Mucosa of rectum (tissue), 2 donors: ENCODE results near the gene SNRNP48.

ENCODE experiments used
- H3K27ac ChIP-seq, 2 donors: one replicate each; pipeline ENCODE4 v1.7.0; 2013; ENCODE audit warnings: inconsistent platforms in 2 of 2, low read depth in 2 of 2, low read length in 2 of 2
- H3K27me3 ChIP-seq, 2 donors: one replicate each; pipeline ENCODE4 v1.7.0; 2013; ENCODE audit warnings: low read length in 2 of 2; ENCODE audit not compliant: control insufficient read depth in 2 of 2, insufficient read depth in 2 of 2
- H3K36me3 ChIP-seq, 2 donors: one replicate each; pipeline ENCODE4 v1.7.0; 2013; ENCODE audit warnings: low read length in 2 of 2; ENCODE audit not compliant: control insufficient read depth in 2 of 2, insufficient read depth in 2 of 2
- H3K4me1 ChIP-seq, 2 donors: one replicate each; pipeline ENCODE4 v1.7.0; 2013; ENCODE audit warnings: low read length in 2 of 2, mild to moderate bottlenecking in 1 of 2; ENCODE audit not compliant: control insufficient read depth in 2 of 2, insufficient read depth in 2 of 2
- H3K4me3 ChIP-seq, 2 donors: one replicate each; pipeline ENCODE4 v1.7.0; 2013; ENCODE audit warnings: low read length in 2 of 2
- H3K9ac ChIP-seq, 2 donors: one replicate each; pipeline ENCODE4 v1.7.0; 2013; ENCODE audit warnings: low read length in 2 of 2, low read depth in 1 of 2, mild to moderate bottlenecking in 1 of 2
- H3K9me3 ChIP-seq, 2 donors: one replicate each; pipeline ENCODE4 v1.7.0; 2013; ENCODE audit warnings: low read length in 2 of 2; ENCODE audit not compliant: control insufficient read depth in 2 of 2
- donor health status: healthy.
- donor health status: Normal muscosa, but diverticular disease.

SNRNP48 gene

GRCh38 chr6:7590918-7591302 is 912 bp downstream of the SNRNP48 start:
- Histone ChIP-seq H3K9ac (peak overlapping the region; percentile 69 to 83), H3K4me1 (peaks cover 21 to 31% of the 10 kb centered on the region in 2 donors), H3K27me3 (no peaks in the 10 kb centered on the region), H3K36me3 (peaks cover 3 to 12% of the 10 kb centered on the region in 2 donors), H3K27ac (no peak overlapping the region), H3K4me3 (peak overlapping the region; percentile 87), H3K9me3 (no peaks in the 10 kb centered on the region)

- Histone ChIP-seq H3K9ac (no peak overlapping the region), H3K36me3 (peaks cover 3 to 18% of the 10 kb centered on the region in 2 donors), H3K27ac (no peak overlapping the region), H3K9me3 (no peaks in the 10 kb centered on the region), H3K4me1 (peaks cover 19 to 31% of the 10 kb centered on the region in 2 donors), H3K4me3 (no peak overlapping the region), H3K27me3 (no peaks in the 10 kb centered on the region)
Measured at GRCh38 chr6:7591770-7592169, 1.8 kb downstream of the SNRNP48 start.

- H3K27ac ChIP-seq = no peak overlapping the region
- no peaks in the 10 kb centered on the region for H3K27me3 ChIP-seq
- peaks cover 8 to 19% of the 10 kb centered on the region in 2 donors for H3K36me3 ChIP-seq
- H3K9me3 ChIP-seq = no peaks in the 10 kb centered on the region
- no peak overlapping the region for H3K4me3 ChIP-seq
- no peak overlapping the region for H3K9ac ChIP-seq
- H3K4me1 ChIP-seq = peaks cover 9 to 17% of the 10 kb centered on the region in 2 donors
Measured at GRCh38 chr6:7593229-7593628, 3.2 kb downstream of the SNRNP48 start.

GRCh38 chr6:7594579-7595125 is 4.7 kb downstream of the SNRNP48 start:
- Histone ChIP-seq H3K27ac (no peak overlapping the region), H3K9me3 (no peaks in the 10 kb centered on the region), H3K36me3 (peaks cover 13 to 22% of the 10 kb centered on the region in 2 donors), H3K4me3 (no peak overlapping the region), H3K9ac (no peak overlapping the region), H3K4me1 (peaks cover 5 to 15% of the 10 kb centered on the region in 2 donors), H3K27me3 (no peaks in the 10 kb centered on the region)

- Histone ChIP-seq H3K4me3 (no peak overlapping the region), H3K4me1 (no peaks in the 10 kb centered on the region), H3K27ac (no peak overlapping the region), H3K9me3 (no peaks in the 10 kb centered on the region), H3K36me3 (peaks cover 68 to 79% of the 10 kb centered on the region in 2 donors), H3K27me3 (no peaks in the 10 kb centered on the region), H3K9ac (no peak overlapping the region)
Measured at GRCh38 chr6:7604003-7604402, 14.0 kb downstream of the SNRNP48 start.

- H3K27ac ChIP-seq = no peak overlapping the region
- H3K36me3 ChIP-seq = peaks cover 67 to 78% of the 10 kb centered on the region in 2 donors
- H3K4me3 ChIP-seq = no peak overlapping the region
- H3K4me1 ChIP-seq = no peaks in the 10 kb centered on the region
- no peaks in the 10 kb centered on the region for H3K27me3 ChIP-seq
- H3K9me3 ChIP-seq = no peaks in the 10 kb centered on the region
- H3K9ac ChIP-seq = no peak overlapping the region
Measured at GRCh38 chr6:7604506-7604905, 14.5 kb downstream of the SNRNP48 start.

GRCh38 chr6:7615611-7616383 is 25.8 kb downstream of the SNRNP48 start:
- peaks cover 6 to 7% of the 10 kb centered on the region in 2 donors for H3K36me3 ChIP-seq
- H3K9me3 ChIP-seq = no peaks in the 10 kb centered on the region
- no peaks in the 10 kb centered on the region for H3K27me3 ChIP-seq
- no peak overlapping the region for H3K9ac ChIP-seq
- no peak overlapping the region for H3K4me3 ChIP-seq
- H3K27ac ChIP-seq = no peak overlapping the region
- peaks cover 0 to 10% of the 10 kb centered on the region in 2 donors for H3K4me1 ChIP-seq

- Histone ChIP-seq H3K9ac (no peak overlapping the region), H3K4me3 (peak overlapping the region in 1 of 2 donors; percentile 13), H3K27me3 (no peaks in the 10 kb centered on the region), H3K4me1 (peaks cover 0 to 10% of the 10 kb centered on the region in 2 donors), H3K27ac (peak overlapping the region in 1 of 2 donors; percentile 43), H3K9me3 (no peaks in the 10 kb centered on the region), H3K36me3 (no peaks in the 10 kb centered on the region)
Measured at GRCh38 chr6:7617801-7618764, 28.1 kb downstream of the SNRNP48 start.

GRCh38 chr6:7621761-7622160 is 31.8 kb downstream of the SNRNP48 start:
- H3K4me3 ChIP-seq = no peak overlapping the region
- no peak overlapping the region for H3K9ac ChIP-seq
- H3K4me1 ChIP-seq = peaks cover 0 to 4% of the 10 kb centered on the region in 2 donors
- H3K27ac ChIP-seq = no peak overlapping the region
- H3K27me3 ChIP-seq = no peaks in the 10 kb centered on the region
- no peaks in the 10 kb centered on the region for H3K9me3 ChIP-seq
- H3K36me3 ChIP-seq = no peaks in the 10 kb centered on the region
